GM04504 (cell line): ENCODE results near the gene FUNDC2.
A peak's percentile ranks its signal among the peaks of the same experiment; 100 is the strongest.

Source experiments
- DNase-seq: peaks from one replicate; pipeline ENCODE4 v3.0.0-alpha.2; 2012; ENCODE audit warnings: low read depth

Gene FUNDC2

DNA sequence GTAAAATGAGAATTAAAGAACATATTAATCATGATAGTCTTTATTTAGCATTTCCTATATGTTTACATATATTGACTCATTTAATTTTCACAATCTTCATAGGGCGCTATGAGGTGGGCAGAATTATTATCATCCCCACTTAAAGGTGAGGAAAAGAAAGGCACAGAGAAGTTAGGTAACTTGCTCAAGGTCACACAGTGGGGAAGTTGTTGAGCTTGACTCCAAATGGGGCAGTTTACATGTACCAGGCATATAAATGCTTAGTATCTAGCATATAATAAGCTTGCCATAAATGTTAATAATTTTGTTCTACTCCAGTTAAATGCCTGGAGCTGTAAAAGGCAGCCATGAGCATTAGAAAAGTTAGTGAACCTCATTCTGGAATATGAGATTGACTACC, 42.8 kb downstream of the FUNDC2 start:
- DNase-seq = no peak

DNA sequence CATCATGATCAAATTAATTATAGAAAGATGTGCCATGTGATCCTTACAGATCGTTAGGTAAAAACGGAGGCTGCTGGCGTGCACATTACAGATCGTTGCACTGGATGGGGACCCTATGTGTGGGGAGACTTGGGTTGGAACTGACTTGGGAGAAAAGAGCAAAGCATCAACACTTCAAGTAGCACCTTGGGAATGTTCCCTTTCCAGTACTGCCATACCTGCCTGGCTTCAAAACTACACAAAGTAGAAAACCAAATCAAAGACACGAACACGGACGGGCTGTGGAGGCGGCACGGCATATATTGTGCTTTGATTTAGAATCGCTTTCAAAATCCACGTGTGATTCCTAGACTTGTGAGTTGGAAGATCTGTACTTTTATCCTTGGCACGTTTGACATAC, 43.4 kb downstream of the FUNDC2 start:
- no peak for DNase-seq

DNA sequence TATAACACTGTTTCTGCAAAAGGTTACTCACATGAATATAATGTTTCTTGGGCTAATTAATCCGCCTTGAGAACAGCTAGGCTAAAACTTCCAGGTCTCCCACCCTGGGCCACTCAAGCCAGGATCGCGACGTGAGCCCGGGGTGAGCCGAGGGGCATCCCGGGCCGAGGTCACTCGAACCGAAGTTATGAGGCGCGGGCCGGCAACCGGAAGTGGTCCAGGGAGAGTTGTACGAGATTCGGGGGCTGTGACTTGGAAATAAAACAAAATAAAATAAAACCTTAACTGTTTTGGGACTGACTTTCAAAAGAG, 44.0 kb downstream of the FUNDC2 start:
- DNase-seq = peak; percentile 3

DNA sequence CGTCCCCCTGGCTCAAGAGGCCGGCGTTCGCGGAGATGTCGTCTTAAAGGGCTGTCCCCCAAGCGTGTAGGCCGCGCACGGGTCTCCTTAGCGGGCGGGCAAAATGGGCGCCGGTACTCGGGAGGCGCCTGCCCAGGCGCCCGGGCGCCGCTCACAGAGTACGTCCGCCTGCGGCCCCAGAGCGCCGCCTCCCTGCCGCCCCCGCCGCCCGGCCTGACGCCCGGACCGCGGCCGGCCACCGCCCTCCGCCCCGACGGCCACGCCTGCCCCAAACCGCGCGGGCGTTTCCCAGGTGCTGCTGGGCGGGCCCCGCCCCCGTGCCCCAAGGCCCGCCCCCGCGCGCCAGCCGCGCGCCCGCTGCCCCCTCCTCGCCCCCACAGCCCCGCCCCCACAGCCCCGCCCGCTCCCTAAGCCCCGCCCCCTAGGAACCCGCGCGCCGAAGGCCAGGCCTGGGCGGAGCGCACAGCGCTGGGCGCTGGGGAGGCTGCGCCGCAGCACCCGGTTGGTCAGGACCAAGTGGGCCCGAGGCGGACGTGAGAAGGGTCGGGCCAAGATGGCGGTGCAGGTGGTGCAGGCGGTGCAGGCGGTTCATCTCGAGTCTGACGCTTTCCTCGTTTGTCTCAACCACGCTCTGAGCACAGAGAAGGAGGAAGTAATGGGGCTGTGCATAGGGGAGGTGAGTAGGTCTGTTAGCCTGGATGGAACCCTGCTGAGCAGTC, 44.5 kb downstream of the FUNDC2 start, which contains the start of the genes BRCC3, CMC4 and MTCP1:
Gene BRCC3, plus strand, starts transcription at position 534 of the 719 bp plus-strand sequence. Its CDS starts 20 bp downstream, at position 554.
Gene CMC4, minus strand, starts transcription at position 162 of the 719 bp plus-strand sequence. CDS start 7,113 bp downstream, outside the sequence.
Gene MTCP1, minus strand, starts transcription at position 162 of the 719 bp plus-strand sequence. CDS start 5,126 bp downstream, outside the sequence.
- peak; percentile 51 for DNase-seq

DNA sequence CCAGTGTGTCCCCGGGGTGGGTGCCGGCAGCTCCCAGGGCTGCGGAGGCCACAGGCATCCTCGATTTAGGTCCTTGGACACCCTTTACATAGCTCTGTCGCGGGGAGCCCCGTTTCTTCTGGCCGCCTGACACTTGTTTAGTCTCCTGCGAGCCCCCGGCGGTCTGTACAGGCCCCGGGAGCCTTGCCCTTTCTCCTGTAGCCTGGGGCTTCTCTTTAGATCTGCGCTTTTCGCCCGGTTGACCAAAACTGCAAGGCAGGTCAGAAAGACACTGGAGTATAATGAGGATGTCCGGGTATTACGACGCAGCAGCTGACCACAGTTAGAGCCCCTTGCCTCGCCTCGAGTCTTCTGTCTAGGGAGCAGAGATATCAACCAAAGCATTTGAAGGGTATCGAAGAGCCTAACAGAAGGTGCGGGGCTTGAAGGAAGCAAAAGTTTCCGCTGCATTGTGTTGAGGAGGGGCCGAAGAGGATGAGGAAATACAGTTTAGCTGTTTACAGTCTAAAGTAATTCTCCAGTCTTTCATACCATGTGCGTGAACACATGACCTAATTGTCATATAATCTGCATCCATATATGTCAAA, 45.1 kb downstream of the FUNDC2 start:
- no peak for DNase-seq

DNA sequence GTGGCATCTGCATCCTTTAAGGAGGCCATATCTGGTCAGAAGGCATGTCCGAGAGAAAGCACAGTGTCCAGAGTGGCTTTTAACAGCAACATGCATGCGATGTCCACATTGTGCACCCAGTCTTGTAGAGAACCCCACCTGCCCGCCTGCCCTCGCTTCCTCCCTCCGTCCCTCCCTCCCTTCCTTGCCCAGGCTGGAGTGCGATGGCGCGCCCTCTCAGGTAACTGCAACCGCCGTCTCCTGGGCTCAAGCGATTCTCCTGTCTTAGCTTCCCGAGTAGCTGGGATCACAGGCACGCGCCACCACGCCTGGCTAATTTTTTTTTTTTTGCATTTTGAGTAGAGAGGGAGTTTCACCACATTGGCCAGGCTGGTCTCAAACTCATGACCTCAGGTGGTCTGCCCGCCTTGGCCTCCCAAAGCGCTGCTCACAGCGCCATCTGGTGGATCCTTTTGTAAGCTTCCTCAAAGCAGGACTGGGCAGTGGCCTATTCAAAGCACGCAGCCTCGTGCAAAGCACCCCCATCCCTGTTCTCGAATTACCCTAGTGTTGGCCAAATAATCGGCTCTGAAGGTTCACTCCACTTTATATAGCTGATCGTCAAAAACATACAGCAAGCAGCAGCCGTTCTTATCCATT, 59.7 kb downstream of the FUNDC2 start:
- peak; percentile 5 for DNase-seq

DNA sequence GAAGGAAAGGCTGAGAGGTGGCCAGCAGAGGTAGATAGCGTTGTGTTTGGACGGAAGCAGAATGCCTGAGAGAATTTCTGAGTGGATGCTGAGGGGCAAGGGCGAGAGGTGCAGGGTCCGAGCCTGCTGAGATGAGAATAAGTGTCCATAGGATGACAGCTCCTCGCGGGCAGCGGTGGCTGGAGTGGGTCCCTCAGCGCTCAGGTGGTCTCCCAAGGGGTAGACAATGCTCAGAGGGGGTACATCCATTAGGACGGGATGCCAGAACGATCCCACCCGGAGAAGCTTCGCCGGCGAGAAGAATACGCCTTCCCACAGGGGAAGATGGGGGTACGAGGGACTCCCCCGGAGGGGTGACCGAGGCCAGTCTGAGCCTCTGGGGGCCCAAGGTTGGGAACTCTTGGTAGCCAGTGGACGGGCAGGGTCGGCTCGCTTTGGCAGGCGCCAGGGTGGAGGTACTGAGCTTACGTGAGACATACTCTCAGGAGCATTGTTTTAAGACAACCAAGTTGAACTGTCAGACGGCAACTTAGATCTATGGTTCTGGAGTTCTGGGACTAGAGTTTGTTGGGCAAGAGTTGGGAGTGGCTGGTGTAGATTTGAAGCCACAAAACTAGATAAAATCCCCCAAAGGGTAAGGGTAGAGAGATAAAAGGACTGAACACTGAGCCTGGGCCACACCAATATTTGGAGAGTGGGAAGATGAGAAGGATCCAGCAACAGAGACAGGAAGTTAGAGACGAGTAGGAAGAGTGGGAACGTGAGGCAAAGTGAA, 60.5 kb downstream of the FUNDC2 start:
- no peak for DNase-seq

DNA sequence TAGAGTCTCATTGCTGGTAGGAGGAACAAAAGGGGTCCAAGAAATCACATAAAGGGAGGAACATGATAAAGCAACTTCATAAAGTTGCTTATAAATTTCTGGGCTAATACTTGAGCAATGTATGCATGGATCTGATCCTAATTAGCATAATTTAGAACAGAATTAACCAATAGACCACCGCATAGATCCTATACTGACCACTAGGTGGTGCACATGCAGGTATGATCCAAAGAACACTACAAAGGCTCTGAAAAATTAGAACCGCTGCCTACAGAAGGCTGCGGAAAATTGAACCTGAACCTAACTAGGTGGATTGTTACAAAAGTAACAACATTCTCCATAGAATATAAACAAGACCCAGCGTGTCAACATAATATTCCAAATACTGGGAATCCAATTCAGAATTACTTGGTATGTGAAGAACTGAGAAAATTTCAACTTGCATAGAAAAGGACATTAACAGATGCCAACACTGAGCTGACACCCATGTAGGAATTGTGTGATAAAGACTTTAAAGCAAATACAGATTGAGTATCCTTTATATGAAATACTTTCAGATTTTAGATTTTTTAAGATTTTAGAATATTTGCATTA, 67.9 kb downstream of the FUNDC2 start:
- DNase-seq = no peak

DNA sequence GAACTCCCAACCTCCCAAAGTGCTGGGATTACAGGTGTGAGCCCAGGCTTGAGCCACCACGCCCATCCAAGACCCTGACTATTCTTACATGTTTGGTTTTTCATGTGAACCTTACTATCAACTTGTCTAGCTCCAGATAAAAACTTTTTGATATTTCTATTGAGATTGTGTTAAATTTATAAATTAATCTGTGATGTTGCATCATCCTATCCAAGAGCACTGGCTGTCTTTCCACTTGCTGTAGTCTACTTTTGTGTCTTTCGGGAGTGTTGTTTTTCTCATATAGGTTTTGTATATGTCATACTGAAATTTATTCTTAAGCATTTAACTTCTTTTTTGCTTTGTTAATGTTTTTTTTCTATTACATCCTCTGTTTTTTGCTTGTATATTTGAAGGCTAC, 79.3 kb downstream of the FUNDC2 start:
- DNase-seq = no peak

DNA sequence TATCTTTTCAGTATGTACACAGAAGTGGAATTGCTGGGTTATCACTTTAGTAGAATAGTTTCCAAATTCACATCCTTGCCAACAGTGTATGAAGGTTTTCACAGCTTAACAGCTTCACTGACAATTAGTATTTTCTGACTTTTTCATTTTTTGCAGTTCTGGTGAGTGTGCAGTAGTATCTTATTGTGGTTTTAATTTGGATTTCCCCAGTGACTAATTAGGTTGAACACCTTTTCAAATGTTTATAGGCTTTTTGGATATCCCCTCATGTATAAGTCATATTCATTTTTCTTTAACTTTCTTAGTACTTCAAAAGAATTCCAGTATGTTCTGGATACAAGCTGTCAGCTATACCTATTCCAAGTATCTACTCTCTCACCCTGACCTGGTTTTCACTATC, 81.8 kb downstream of the FUNDC2 start:
- no peak for DNase-seq
